Upper lobe of right lung (tissue), 1 donor: ENCODE data around the gene KLRK1. TPM values are rescaled to one million over a fixed set of nuclear protein-coding genes. Genes with fewer than 3 reads are reported as not detected.
"Not testable (repeated sequence)": the region's sequence is repeated elsewhere in the genome, so short reads cannot be mapped to it uniquely, and the experiment has no call there.

Source experiments
- ATAC-seq: fragments of 200-7000 bp; cut with Tn5 transposase; one replicate; pipeline ENCODE4 v1.9.1; 2020; ENCODE audit warnings: mild to moderate bottlenecking, moderate library complexity
- DNase-seq: peaks from one replicate; pipeline ENCODE4 v3.0.0-alpha.2; 2020
- H3K27ac ChIP-seq: fragments of 200-600 bp; one replicate; pipeline ENCODE4 v1.8.0; 2022
- H3K27me3 ChIP-seq: fragments of 200-600 bp; one replicate; pipeline ENCODE4 v1.8.0; 2022; ENCODE audit warnings: mild to moderate bottlenecking
- H3K36me3 ChIP-seq: fragments of 200-600 bp; one replicate; pipeline ENCODE4 v1.8.0; 2022
- H3K4me1 ChIP-seq: fragments of 200-600 bp; one replicate; pipeline ENCODE4 v1.8.0; 2022
- H3K4me3 ChIP-seq: fragments of 200-600 bp; one replicate; pipeline ENCODE4 v1.8.0; 2022; ENCODE audit warnings: mild to moderate bottlenecking
- H3K9me3 ChIP-seq: fragments of 200-600 bp; one replicate; pipeline ENCODE4 v1.8.0; 2022
- CTCF ChIP-seq: fragments of 200-600 bp; IDR thresholded peaks from one replicate; pipeline ENCODE4 v1.8.0; 2022; ENCODE audit warnings: antibody characterized with exemption
- intact Hi-C: fragments of 100-400 bp; cut with DNase I; formaldehyde crosslinking; loops from one replicate; pipeline ENCODE4 v1.11.0; 2022
- total RNA-seq: library from RNA; stranded (reverse); fragmentation: NEBNext Ultra II Directional; extraction: Animal tissue kit (Norgen Biotek cat#: 25700); gene quantifications from one replicate; pipeline ENCODE4 v1.2.1, GENCODE V29; 2021
- donor health status: DM: no; HTN: yes; CAD: no; lungs with severe emphysema.

The KLRK1 gene
- total RNA-seq, 1 donor from 2014 or later, result 8.1 TPM

GRCh38 chr12:10388624-10389413 lies 1.0 kb downstream of the KLRK1 start:
- ATAC-seq, result no peak
- H3K27ac ChIP-seq, result peak overlapping the region; percentile 9
- no peaks in the 10 kb centered on the region for H3K9me3 ChIP-seq
- H3K27me3 ChIP-seq, result no peaks in the 10 kb centered on the region
- peaks cover 9% of the 10 kb centered on the region for H3K4me1 ChIP-seq
- intact Hi-C loops, result no loop called here
- peak overlapping the region; percentile 5 for H3K4me3 ChIP-seq
- no peaks in the 10 kb centered on the region for H3K36me3 ChIP-seq
- DNase-seq, result no peak
- no peak for TF ChIP-seq CTCF

GRCh38 chr12:10387498-10387897 lies 2.3 kb downstream of the KLRK1 start:
- intact Hi-C loops, DNase-seq, H3K9me3 ChIP-seq, H3K27ac ChIP-seq, H3K4me1 ChIP-seq, ATAC-seq, H3K36me3 ChIP-seq, H3K27me3 ChIP-seq: not testable (repeated sequence)
- peak overlapping the region; percentile 4 for H3K4me3 ChIP-seq

GRCh38 chr12:10386857-10387256 lies 3.0 kb downstream of the KLRK1 start:
- Histone ChIP-seq H3K4me3 (no peak overlapping the region), H3K9me3 (no peaks in the 10 kb centered on the region), H3K36me3 (no peaks in the 10 kb centered on the region), H3K27me3 (no peaks in the 10 kb centered on the region), H3K27ac (no peak overlapping the region), H3K4me1 (peaks cover 3% of the 10 kb centered on the region)
- no peak for TF ChIP-seq CTCF
- intact Hi-C loops, result no loop called here
- ATAC-seq (no peak), DNase-seq (no peak)

GRCh38 chr12:10385166-10385613 lies 4.7 kb downstream of the KLRK1 start:
- no peak for TF ChIP-seq CTCF
- H3K4me1 ChIP-seq, result no peaks in the 10 kb centered on the region
- DNase-seq, result no peak
- H3K27ac ChIP-seq, result no peak overlapping the region
- intact Hi-C loops, result no loop called here
- H3K9me3 ChIP-seq, result no peaks in the 10 kb centered on the region
- peak overlapping the region; percentile 2 for H3K4me3 ChIP-seq
- no peaks in the 10 kb centered on the region for H3K36me3 ChIP-seq
- H3K27me3 ChIP-seq, result no peaks in the 10 kb centered on the region
- no peak for ATAC-seq

GRCh38 chr12:10384191-10384590 lies 5.7 kb downstream of the KLRK1 start:
- no peak for DNase-seq
- Histone ChIP-seq H3K4me1 (no peaks in the 10 kb centered on the region), H3K9me3 (no peaks in the 10 kb centered on the region), H3K27ac (no peak overlapping the region), H3K27me3 (no peaks in the 10 kb centered on the region), H3K4me3 (no peak overlapping the region), H3K36me3 (no peaks in the 10 kb centered on the region)
- intact Hi-C loops, result no loop called here
- ATAC-seq, result no peak
- TF ChIP-seq CTCF, result no peak

GRCh38 chr12:10381928-10382628 lies 7.8 kb downstream of the KLRK1 start:
- H3K9me3 ChIP-seq, result no peaks in the 10 kb centered on the region
- H3K27ac ChIP-seq, result no peak overlapping the region
- H3K27me3 ChIP-seq, result no peaks in the 10 kb centered on the region
- no peaks in the 10 kb centered on the region for H3K4me1 ChIP-seq
- intact Hi-C loops, result no loop called here
- ATAC-seq (no peak), DNase-seq (no peak)
- H3K4me3 ChIP-seq, result no peak overlapping the region
- no peaks in the 10 kb centered on the region for H3K36me3 ChIP-seq
- TF ChIP-seq CTCF, result no peak

GRCh38 chr12:10378737-10379136 lies 11.1 kb downstream of the KLRK1 start:
- not testable (repeated sequence) for H3K27me3 ChIP-seq

More at GRCh38 chr12:10378737-10379136, 11.1 kb downstream of the KLRK1 start:
- H3K36me3 ChIP-seq, intact Hi-C loops, H3K4me1 ChIP-seq, H3K4me3 ChIP-seq, H3K27ac ChIP-seq, DNase-seq, H3K9me3 ChIP-seq, ATAC-seq: not testable (repeated sequence)
